Right cardiac atrium (tissue), 5 donors: ENCODE measurements around the gene LBHD2. TPM values are rescaled to one million over a fixed set of nuclear protein-coding genes. Genes with fewer than 3 reads are reported as not detected.
"Not testable (repeated sequence)": the region's sequence is repeated elsewhere in the genome, so short reads cannot be mapped to it uniquely, and the experiment has no call there.

Experiments used
- ATAC-seq, 2 donors: fragments of 200-7000 bp; cut with Tn5 transposase; one replicate each; pipeline versions ENCODE4 v1.8.0 to v1.9.1; 2020; ENCODE audit warnings: moderate library complexity in 2 of 2, mild to moderate bottlenecking in 1 of 2
- DNase-seq, 3 donors: peaks; one replicate each; pipeline ENCODE4 v3.0.0-alpha.2; 2020
- H3K27ac ChIP-seq: one replicate; pipeline ENCODE4 v1.5.1; 2013; ENCODE audit warnings: mild to moderate bottlenecking, low read length, control low read depth, moderate library complexity
- H3K27me3 ChIP-seq: one replicate; pipeline ENCODE4 v1.6.1; 2013; ENCODE audit not compliant: control insufficient read depth, insufficient read depth
- H3K4me1 ChIP-seq: one replicate; pipeline ENCODE4 v1.6.1; 2013; ENCODE audit warnings: low read length; ENCODE audit not compliant: control insufficient read depth, insufficient read depth
- H3K4me3 ChIP-seq: one replicate; pipeline ENCODE4 v1.5.1; 2013; ENCODE audit warnings: low read length, control low read depth
- H3K9me3 ChIP-seq: one replicate; pipeline ENCODE4 v1.6.1; 2013; ENCODE audit warnings: low read length; ENCODE audit not compliant: control insufficient read depth
- WGBS: extraction: QIAGEN DNeasy Blood & Tissue Kit; methylation state at CpG from one replicate; pipeline ENCODE4 v1.1.7; 2013; 5-methylcytosine and 5-hydroxymethylcytosine counted together
- intact Hi-C, 4 donors: fragments of 100-400 bp; cut with DNase I; formaldehyde crosslinking; loops; one replicate each; pipeline versions ENCODE4 v1.11.0 to v1.14.0; 2022 to 2023
- polyA plus RNA-seq: library from polyadenylated mRNA; stranded (reverse); fragments of 200-250 nt; gene quantifications from one replicate; pipeline ENCODE4 v1.2.3, GENCODE V29; 2013
- total RNA-seq, 4 donors: library from RNA; stranded (reverse); fragmentation: NEBNext Ultra II Directional; extraction: Animal tissue kit (Norgen Biotek cat#: 25700); gene quantifications; one replicate each; pipeline ENCODE4 v1.2.1, GENCODE V29; 2021
- donor health status: healthy with polysubstance abuse.
- donor health status: DM: no; HTN: yes; CAD: no.
- donor health status: DM: no; HTN: no; CAD: no.
- donor health status: DM: no; HTN: yes; CAD: no; lungs with severe emphysema.
- donor health status: DM: yes; HTN: yes; CAD: no.

LBHD2 gene
- total and polyA plus RNA-seq, 5 donors: not detected

- Histone ChIP-seq H3K27ac (no peak overlapping the region), H3K27me3 (no peaks in the 10 kb centered on the region), H3K4me3 (no peak overlapping the region), H3K9me3 (no peaks in the 10 kb centered on the region), H3K4me1 (peaks cover 8% of the 10 kb centered on the region)
- intact Hi-C loops: no loop called here
- WGBS: 92% methylated on average over 17 of the region's 17 CpGs
- peak in 1 of 3 donors; percentile 56 for DNase-seq
- no peak for ATAC-seq
Measured at GRCh38 chr14:103116636-103117035, 32.6 kb downstream of the LBHD2 start.

DNA sequence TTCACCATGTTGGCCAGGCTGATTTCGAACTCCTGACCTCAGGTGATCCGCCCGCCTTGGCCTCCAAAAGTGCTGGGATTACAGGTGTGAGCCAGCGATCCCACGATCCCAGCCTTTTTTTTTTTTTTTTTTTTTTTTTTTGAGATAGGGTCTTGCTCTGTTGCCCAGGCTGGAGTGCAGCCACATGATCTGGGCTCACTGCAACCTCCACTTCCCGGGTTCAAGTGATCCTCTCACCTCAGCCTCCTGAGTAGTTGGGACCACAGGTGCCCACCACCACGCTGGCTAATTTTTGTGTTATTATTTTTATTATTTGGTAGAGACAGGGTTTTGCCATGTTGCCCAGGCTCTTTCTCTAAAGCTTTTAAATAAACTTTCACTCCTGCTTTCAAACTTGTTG lies 33.5 kb downstream of the LBHD2 start:
- H3K4me3 ChIP-seq, H3K9me3 ChIP-seq, H3K27ac ChIP-seq, H3K27me3 ChIP-seq, intact Hi-C loops, H3K4me1 ChIP-seq, ATAC-seq: not testable (repeated sequence)
- 93% methylated on average over 7 of the region's 7 CpGs for WGBS
- DNase-seq: peak in 1 of 3 donors; percentile 14

DNA sequence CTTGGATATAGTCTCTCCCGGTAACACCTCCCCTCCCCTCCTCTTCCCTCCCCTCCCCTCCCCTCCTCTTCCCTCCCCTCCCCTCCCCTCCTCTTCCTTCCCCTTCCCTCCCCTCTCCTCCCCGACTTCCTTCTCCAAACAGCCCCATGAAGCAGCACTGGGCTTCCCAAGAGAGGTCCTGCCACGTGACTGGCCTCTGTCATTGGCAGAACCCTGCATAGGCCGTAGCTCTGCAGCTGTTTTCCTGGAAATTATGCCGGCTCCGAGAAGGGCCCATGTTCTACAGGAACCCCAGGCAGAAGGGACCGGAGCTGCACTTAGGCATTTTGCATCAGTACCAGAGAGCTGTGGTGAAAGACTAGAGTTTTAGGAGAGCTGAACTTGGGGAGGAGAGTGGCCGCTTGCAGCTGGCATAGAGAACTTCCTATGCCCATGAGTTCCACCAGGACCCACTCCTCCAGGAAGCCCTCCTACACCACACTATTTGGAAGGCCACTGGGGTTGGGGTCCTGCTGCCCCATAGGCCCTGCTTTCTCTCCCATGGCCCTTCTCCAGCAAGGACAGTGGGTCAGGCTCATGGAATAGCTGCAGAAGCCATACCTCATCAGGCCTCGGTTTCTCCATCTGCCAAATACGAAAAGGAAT lies 34.1 kb downstream of the LBHD2 start:
- H3K4me1 ChIP-seq: peaks cover 8% of the 10 kb centered on the region
- DNase-seq (peak; percentile 89 to 95 (median 94)), ATAC-seq (peak; percentile 51 to 52)
- 34% methylated on average over 9 of the region's 10 CpGs for WGBS
- no peaks in the 10 kb centered on the region for H3K9me3 ChIP-seq
- intact Hi-C loops: no loop called here
- H3K27me3 ChIP-seq: no peaks in the 10 kb centered on the region
- H3K27ac ChIP-seq: peak overlapping the region; percentile 82
- no peak overlapping the region for H3K4me3 ChIP-seq

DNA sequence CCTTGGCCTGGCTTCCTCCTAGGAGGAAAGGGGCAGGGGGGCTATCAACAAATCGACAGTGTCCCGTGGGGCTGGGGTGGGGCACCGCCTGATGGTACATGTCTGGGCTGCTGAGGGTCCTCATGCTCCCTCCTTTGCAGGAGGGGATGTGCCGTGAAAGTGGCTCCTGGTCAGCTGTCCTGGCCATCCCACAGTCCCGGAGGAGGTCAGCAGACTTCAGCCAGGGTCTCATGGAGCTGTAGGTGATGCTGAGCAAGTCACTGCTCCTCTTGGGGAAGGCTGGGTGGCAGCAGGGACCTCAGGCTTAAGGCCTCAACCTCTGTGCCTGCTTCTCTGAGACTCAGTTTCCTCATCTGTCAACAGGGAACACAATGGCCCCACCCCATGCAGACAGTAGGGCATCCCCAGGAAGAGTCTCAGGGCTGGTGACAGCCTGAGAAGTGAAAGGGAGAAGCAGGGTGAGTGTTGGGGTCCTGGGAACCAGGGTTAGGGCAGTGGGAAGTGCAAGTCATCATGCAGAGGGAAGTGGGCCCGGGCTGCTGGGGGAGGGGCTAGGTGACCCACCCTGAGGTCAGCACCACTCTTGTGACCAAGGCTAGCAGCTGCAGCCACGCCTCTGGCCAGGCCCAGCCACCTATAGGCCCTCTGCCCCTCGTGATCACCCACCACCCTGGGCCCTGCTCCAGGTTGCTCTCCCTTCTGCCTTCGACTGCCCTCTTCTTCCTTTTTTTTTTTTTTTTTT lies 34.8 kb downstream of the LBHD2 start:
- ATAC-seq (no peak), DNase-seq (peak; percentile 76 to 93 (median 91))
- H3K27me3 ChIP-seq: no peaks in the 10 kb centered on the region
- peak overlapping the region; percentile 82 for H3K27ac ChIP-seq
- 72% methylated on average over 9 of the region's 9 CpGs for WGBS
- no peaks in the 10 kb centered on the region for H3K9me3 ChIP-seq
- intact Hi-C loops: no loop called here
- H3K4me3 ChIP-seq: no peak overlapping the region
- H3K4me1 ChIP-seq: peaks cover 8% of the 10 kb centered on the region

- 91% methylated on average over 8 of the region's 8 CpGs for WGBS
- H3K27me3 ChIP-seq, H3K9me3 ChIP-seq, ATAC-seq, H3K27ac ChIP-seq, H3K4me3 ChIP-seq, H3K4me1 ChIP-seq, intact Hi-C loops: not testable (repeated sequence)
- DNase-seq: peak in 2 of 3 donors; percentile 20 to 36
Measured at GRCh38 chr14:103119527-103119926, 35.5 kb downstream of the LBHD2 start.

DNA sequence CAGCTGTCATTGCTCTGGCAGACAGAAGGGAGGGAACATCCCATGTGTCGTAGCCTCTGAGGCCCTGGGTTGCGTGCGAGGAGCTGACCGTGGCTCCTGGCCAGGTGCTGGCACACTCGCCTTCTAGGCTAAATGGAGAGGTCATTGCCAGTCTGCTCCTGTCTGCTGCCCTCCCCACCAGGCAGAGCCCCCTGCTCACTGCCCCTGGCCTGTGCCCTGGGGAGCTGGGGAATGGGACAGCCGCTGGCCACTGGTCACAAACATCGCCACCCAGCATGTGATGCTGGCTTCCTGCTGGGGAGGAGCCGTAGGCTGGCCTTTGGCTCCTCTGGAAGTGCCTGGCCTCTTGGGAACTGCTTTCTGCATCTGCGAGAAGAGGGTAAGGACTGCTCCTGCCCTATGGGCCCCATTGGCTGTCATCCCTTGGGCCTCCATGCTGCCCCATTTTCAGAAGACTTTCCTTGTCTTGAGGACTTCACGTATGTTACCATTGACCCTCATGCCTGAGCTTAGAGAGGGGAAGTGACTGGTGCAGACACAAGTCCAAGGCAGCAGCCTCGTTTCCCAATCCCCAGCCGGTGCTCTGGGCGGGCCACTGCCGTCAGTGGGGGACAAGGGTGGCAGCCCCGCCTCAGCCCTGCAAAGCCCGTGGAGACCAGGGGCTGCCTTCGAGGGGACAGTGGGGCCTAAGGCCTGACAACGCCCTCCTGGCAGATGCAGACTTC lies 37.3 kb downstream of the LBHD2 start:
- H3K27ac ChIP-seq: peak overlapping the region; percentile 80
- peak; percentile 58 to 62 for ATAC-seq
- H3K4me1 ChIP-seq: peaks cover 11% of the 10 kb centered on the region

GRCh38 chr14:103121846-103122584 lies 38.0 kb downstream of the LBHD2 start:
- H3K27me3 ChIP-seq: no peaks in the 10 kb centered on the region
- H3K27ac ChIP-seq: peak overlapping the region; percentile 92
- 7% methylated on average over 23 of the region's 23 CpGs for WGBS
- DNase-seq: peak; percentile 91 to 97 (median 95)
- peaks cover 11% of the 10 kb centered on the region for H3K4me1 ChIP-seq
- peak; percentile 61 to 64 for ATAC-seq
- H3K9me3 ChIP-seq: no peaks in the 10 kb centered on the region
- intact Hi-C loops: loop anchor here in 1 of 4 donors (10.0 kb wide), 1 partner anchor 63 kb away; no protein-coding TSS in a partner anchor
- peak overlapping the region; percentile 59 for H3K4me3 ChIP-seq

More for the DNA sequence above, 37.3 kb downstream of the LBHD2 start:
- no peaks in the 10 kb centered on the region for H3K27me3 ChIP-seq
- 23% methylated on average over 18 of the region's 18 CpGs for WGBS
- H3K4me3 ChIP-seq: no peak overlapping the region
- peak; percentile 88 to 93 (median 92) for DNase-seq
- no peaks in the 10 kb centered on the region for H3K9me3 ChIP-seq
- intact Hi-C loops: loop anchor here in 1 of 4 donors (10.0 kb wide), 1 partner anchor 64 kb away; no protein-coding TSS in a partner anchor

DNA sequence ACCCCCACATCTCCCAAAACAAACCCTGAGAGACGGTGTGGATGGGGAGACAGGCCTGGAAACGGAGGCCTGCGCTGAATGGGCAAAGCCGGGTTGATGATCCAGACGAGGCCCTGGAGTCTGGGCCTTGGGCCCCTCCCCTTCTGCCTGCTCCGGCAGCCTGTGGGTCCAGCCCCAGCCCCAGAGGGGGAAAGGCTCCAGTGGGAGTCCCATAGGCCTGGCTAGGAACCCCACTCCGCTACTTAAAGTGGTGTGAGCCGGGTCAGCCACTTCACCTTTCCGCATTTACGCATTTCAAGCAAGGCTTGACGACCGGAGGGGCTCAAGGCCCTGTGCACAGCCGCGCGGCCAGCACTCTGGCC lies 38.6 kb downstream of the LBHD2 start:
- H3K27me3 ChIP-seq: no peaks in the 10 kb centered on the region
- H3K4me3 ChIP-seq: peak overlapping the region; percentile 59
- H3K4me1 ChIP-seq: peaks cover 11% of the 10 kb centered on the region
- peak overlapping the region; percentile 92 for H3K27ac ChIP-seq
- H3K9me3 ChIP-seq: no peaks in the 10 kb centered on the region
- 17% methylated on average over 15 of the region's 15 CpGs for WGBS
- intact Hi-C loops: loop anchor here in 1 of 4 donors (10.0 kb wide), 1 partner anchor 62 kb away; no protein-coding TSS in a partner anchor
- ATAC-seq (peak; percentile 1 to 14), DNase-seq (peak; percentile 62 to 81 (median 78))

DNA sequence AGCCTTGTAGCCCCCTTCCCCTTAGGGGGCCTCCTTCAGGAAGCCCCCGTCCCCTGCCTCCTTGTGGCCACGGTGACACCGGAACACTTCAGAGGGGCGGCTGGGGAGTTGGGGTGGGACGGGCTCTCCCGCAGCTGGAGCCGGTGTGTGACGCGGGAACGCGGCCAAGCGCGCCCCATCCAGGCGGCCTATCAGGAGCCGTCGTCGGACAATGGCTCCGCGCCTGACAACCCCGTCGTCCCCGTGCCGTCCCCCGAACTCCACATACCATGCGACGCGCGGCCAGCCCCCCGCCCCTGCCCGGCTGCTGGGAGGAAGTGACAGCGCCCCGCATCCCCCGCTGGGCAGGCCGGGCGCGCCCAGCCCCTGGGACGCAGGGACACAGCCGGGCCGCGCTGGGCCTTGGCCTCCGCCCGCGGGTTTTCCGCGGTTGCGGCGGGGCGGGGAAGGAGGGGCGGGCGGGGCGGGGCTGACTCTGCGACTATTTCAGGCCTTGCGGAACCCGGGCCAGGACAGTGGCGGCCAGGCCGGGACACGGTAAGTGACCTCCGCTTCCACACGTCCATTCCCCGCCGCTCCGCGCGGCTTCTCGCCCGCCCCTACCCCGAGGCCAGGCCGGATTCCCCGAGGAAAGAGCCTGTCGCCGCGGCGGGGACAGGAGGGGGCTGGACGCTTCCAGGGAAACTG lies 39.1 kb downstream of the LBHD2 start, which contains the start of gene TNFAIP2:
Gene TNFAIP2 (plus strand): TSS at position 515 of the 687 bp plus-strand sequence. CDS start 2,997 bp downstream, outside the sequence.
- DNase-seq (peak; percentile 80 to 93 (median 93)), ATAC-seq (peak; percentile 57 to 69)
- H3K4me3 ChIP-seq: peak within 1 kb of the TSS; percentile 59
- no peaks in the 10 kb centered on the region for H3K9me3 ChIP-seq
- intact Hi-C loops: loop anchor here in 1 of 4 donors (10.0 kb wide), 1 partner anchor 62 kb away; no protein-coding TSS in a partner anchor
- no peaks in the 10 kb centered on the region for H3K27me3 ChIP-seq
- under 1% methylated on average over 74 of the region's 74 CpGs for whole genome bisulfite sequencing
- peak within 1 kb of the TSS; percentile 92 for H3K27ac ChIP-seq
- peaks cover 10% of the 10 kb centered on the region for H3K4me1 ChIP-seq
